ENCODE measurements around the gene MRPL37. TPM values are rescaled to one million over a fixed set of nuclear protein-coding genes. Genes with fewer than 3 reads are reported as not detected.

MRPL37 gene
- total and polyA plus RNA-seq, 4 donors, result 18.2 to 49.9 (median 37.1) TPM

DNA sequence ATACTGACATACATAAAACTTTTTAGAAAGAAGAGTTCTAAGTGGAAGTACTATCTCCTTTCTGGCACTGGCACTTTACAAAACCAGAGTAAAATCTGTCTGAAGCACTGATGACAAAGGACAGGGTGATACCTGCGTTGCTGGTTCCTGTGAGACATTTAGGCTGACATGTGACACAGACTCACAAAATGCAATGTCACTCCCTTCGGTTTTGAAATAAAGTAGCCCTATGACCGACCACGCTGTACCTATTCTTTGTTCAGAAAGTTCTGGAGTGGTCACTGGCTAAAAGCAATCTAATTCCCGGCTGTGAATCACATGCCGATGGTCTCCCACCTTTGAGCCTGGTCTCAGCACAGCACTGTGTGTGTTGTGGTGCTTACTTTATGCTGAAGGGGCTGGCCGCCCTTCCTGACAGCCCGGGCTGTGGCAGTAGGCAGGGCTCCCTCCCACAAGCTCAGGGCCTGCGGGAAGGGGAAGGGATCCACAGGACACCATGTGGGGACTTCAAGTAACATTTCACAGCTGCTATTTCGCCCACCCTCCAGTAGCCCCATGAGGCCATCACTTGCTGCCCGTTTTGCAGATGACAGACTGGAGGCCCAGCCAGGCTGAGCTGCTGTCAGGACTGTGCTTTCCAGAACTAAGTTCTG, 48.0 kb downstream of the MRPL37 start:
- Histone ChIP-seq H3K4me3 (ENCODE audit: low read length in 2 of 2) (no peak overlapping the region), H3K4me1 (ENCODE audit: control insufficient read depth in 1 of 2, insufficient read depth in 2 of 2, low read length in 2 of 2) (no peaks in the 10 kb centered on the region), H3K36me3 (ENCODE audit: control insufficient read depth in 1 of 2, insufficient read depth in 2 of 2, low read length in 1 of 2) (peaks cover 0 to under 1% of the 10 kb centered on the region in 2 donors), H3K27ac (ENCODE audit: low read depth in 1 of 2, low read length in 2 of 2) (no peak overlapping the region), H3K27me3 (ENCODE audit: control insufficient read depth in 1 of 2, insufficient read depth in 2 of 2, low read length in 1 of 2) (no peaks in the 10 kb centered on the region), H3K9me3 (ENCODE audit: control insufficient read depth, low read length) (no peaks in the 10 kb centered on the region)
- no peak for DNase-seq
- WGBS, 2 donors, result 89% methylated on average over 11 of the region's 11 CpGs
- intact Hi-C loops (cut with DNase I), result no loop called here
- no peak for ATAC-seq (ENCODE audit: low FRiP score)

DNA sequence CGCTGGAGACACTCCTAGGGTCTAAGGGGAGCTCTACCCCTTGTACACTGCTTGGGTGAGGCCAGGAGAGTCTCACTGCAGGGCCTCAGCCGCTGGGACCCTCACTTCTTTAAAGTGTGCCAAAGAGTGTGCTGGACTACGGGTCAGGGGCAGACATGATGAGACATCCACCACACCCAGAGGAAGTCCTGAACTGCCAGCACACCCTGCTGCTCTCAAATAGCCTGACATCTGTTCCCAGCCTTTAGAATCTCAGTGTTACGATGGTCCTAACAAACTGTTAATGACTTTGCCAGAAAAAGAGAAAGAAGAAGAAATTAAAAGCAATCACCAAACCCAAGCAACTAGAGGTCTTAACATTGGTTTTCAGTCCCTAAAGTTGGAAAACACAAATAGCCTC, 49.0 kb downstream of the MRPL37 start:
- H3K36me3 ChIP-seq (ENCODE audit: control insufficient read depth in 1 of 2, insufficient read depth in 2 of 2, low read length in 1 of 2), result no peaks in the 10 kb centered on the region
- no peaks in the 10 kb centered on the region for H3K4me1 ChIP-seq (ENCODE audit: control insufficient read depth in 1 of 2, insufficient read depth in 2 of 2, low read length in 2 of 2)
- no peak for ATAC-seq (ENCODE audit: low FRiP score)
- intact Hi-C loops (cut with DNase I), result no loop called here
- 89 to 94% methylated on average over 4 of the region's 4 CpGs for WGBS, 2 donors
- H3K27me3 ChIP-seq (ENCODE audit: control insufficient read depth in 1 of 2, insufficient read depth in 2 of 2, low read length in 1 of 2), result no peaks in the 10 kb centered on the region
- no peaks in the 10 kb centered on the region for H3K9me3 ChIP-seq (ENCODE audit: control insufficient read depth, low read length)
- no peak for DNase-seq
- H3K27ac ChIP-seq (ENCODE audit: low read depth in 1 of 2, low read length in 2 of 2), result no peak overlapping the region
- H3K4me3 ChIP-seq (ENCODE audit: low read length in 2 of 2), result no peak overlapping the region

DNA sequence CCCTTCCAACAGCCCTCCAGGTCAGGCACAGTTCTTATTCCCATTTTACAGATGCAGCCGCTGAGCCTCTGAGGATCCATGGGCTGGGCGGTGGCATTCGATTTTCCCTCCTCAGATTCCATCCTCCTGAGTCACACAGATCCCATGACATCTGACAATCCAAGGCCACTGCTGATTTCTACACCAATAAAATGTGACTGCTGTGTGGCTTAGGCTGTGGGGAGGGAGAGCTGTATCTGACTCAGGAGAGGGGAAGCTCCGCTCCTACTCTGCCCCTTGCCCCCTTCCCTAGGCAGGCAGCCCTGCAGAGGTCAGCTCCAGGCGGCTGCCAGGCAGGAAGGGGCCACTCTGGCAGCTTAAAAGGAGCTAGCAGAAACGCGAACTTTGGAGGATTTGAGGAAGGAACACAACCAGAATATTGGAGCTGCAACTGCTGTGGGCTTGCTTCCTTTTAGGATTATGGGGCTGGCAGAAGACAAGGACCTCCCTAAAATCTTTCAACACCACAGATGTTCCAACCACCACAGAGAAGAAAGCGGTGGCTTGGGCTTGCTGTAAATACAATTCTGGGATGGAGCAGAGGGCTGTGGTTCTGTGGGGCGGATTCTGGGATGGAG, 50.0 kb downstream of the MRPL37 start:
- H3K27me3 ChIP-seq (ENCODE audit: control insufficient read depth in 1 of 2, insufficient read depth in 2 of 2, low read length in 1 of 2), result no peaks in the 10 kb centered on the region
- ATAC-seq (ENCODE audit: low FRiP score) (peak; percentile 39), DNase-seq (no peak)
- WGBS, 2 donors, result 57 to 66% methylated on average over 9 of the region's 9 CpGs
- H3K27ac ChIP-seq (ENCODE audit: low read depth in 1 of 2, low read length in 2 of 2), result no peak overlapping the region
- H3K9me3 ChIP-seq (ENCODE audit: control insufficient read depth, low read length), result no peaks in the 10 kb centered on the region
- H3K4me1 ChIP-seq (ENCODE audit: control insufficient read depth in 1 of 2, insufficient read depth in 2 of 2, low read length in 2 of 2), result no peaks in the 10 kb centered on the region
- intact Hi-C loops (cut with DNase I), result no loop called here
- H3K4me3 ChIP-seq (ENCODE audit: low read length in 2 of 2), result no peak overlapping the region
- H3K36me3 ChIP-seq (ENCODE audit: control insufficient read depth in 1 of 2, insufficient read depth in 2 of 2, low read length in 1 of 2), result no peaks in the 10 kb centered on the region

DNA sequence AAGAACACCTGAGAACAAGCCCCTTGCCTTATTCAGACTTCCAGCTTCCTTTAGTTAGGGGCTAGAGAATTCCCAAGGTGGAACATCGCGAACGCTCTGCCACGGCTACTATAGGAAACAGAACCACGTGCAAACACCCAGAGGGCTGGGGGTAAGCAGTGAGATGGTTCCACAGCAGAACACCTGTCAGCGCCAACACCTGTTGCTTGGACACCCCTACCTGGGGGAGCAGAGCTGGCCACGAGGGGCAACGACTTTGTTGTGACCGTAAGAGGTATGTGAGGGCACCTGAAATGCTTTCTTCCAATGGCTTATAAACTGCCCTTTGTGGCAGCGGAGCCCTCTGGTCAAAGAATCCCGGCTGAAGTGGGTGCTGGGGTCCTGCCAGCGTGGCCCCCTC, 50.7 kb downstream of the MRPL37 start:
- 93 to 94% methylated on average over 12 of the region's 12 CpGs for WGBS, 2 donors
- Histone ChIP-seq H3K36me3 (ENCODE audit: control insufficient read depth in 1 of 2, insufficient read depth in 2 of 2, low read length in 1 of 2) (no peaks in the 10 kb centered on the region), H3K9me3 (ENCODE audit: control insufficient read depth, low read length) (no peaks in the 10 kb centered on the region), H3K4me1 (ENCODE audit: control insufficient read depth in 1 of 2, insufficient read depth in 2 of 2, low read length in 2 of 2) (no peaks in the 10 kb centered on the region), H3K27me3 (ENCODE audit: control insufficient read depth in 1 of 2, insufficient read depth in 2 of 2, low read length in 1 of 2) (no peaks in the 10 kb centered on the region), H3K27ac (ENCODE audit: low read depth in 1 of 2, low read length in 2 of 2) (no peak overlapping the region), H3K4me3 (ENCODE audit: low read length in 2 of 2) (no peak overlapping the region)
- intact Hi-C loops (cut with DNase I), result no loop called here
- ATAC-seq (ENCODE audit: low FRiP score) (no peak), DNase-seq (no peak)

DNA sequence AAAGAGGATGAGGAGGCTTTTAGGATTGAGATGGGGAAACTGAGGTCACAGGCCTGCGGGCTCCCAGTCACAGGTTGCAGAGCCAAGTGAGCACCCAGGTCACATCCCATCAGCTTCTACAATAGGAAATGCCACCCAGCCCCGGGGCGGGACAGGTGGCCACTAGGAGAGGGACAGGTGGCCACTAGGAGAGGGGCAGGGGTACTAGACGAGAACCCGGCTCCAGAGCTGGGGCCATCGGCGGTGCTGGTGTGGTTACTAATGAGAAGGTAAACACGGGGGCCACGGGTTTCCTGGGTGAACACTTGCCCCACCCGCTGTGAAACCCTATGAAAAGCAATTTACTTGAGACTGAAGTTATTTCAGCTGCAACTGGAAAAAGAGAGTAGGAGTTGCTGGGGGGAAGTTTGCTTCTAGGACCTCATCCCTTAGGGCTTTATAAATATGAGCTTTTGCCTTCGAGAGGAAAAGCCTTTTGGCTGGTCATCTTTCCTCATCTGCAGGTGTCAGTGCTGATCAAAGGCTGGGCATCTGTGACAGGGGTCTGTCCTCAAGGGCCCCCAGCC, 52.5 kb downstream of the MRPL37 start:
- DNase-seq (no peak), ATAC-seq (ENCODE audit: low FRiP score) (no peak)
- intact Hi-C loops (cut with DNase I), result no loop called here
- Histone ChIP-seq H3K27ac (ENCODE audit: low read depth in 1 of 2, low read length in 2 of 2) (no peak overlapping the region), H3K9me3 (ENCODE audit: control insufficient read depth, low read length) (no peaks in the 10 kb centered on the region), H3K27me3 (ENCODE audit: control insufficient read depth in 1 of 2, insufficient read depth in 2 of 2, low read length in 1 of 2) (no peaks in the 10 kb centered on the region), H3K4me3 (ENCODE audit: low read length in 2 of 2) (no peak overlapping the region), H3K36me3 (ENCODE audit: control insufficient read depth in 1 of 2, insufficient read depth in 2 of 2, low read length in 1 of 2) (no peaks in the 10 kb centered on the region), H3K4me1 (ENCODE audit: control insufficient read depth in 1 of 2, insufficient read depth in 2 of 2, low read length in 2 of 2) (no peaks in the 10 kb centered on the region)
- 88 to 89% methylated on average over 11 of the region's 11 CpGs for WGBS, 2 donors

DNA sequence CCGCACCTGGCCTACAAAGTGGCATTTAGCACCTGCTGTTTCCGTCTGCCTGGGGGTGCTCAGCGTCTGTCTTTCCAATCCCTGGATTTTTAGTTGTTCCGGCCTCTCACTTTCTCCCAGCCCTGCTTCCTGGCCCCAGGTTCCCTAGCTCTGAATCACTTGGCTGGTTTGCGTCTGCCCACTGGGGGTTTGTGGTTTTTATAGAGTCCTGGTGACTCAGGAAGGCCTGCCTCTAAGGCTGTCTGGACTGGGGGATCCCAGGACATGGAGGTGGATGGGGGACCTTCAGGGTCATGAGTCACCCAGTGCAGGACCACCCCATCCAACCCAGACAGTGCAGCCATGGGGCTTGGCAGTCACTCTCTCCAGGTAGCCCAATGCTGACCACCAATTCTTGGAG, 53.5 kb downstream of the MRPL37 start:
- H3K9me3 ChIP-seq (ENCODE audit: control insufficient read depth, low read length), result no peaks in the 10 kb centered on the region
- no peaks in the 10 kb centered on the region for H3K36me3 ChIP-seq (ENCODE audit: control insufficient read depth in 1 of 2, insufficient read depth in 2 of 2, low read length in 1 of 2)
- DNase-seq, result no peak
- no peaks in the 10 kb centered on the region for H3K27me3 ChIP-seq (ENCODE audit: control insufficient read depth in 1 of 2, insufficient read depth in 2 of 2, low read length in 1 of 2)
- no peaks in the 10 kb centered on the region for H3K4me1 ChIP-seq (ENCODE audit: control insufficient read depth in 1 of 2, insufficient read depth in 2 of 2, low read length in 2 of 2)
- 70 to 72% methylated on average over 5 of the region's 5 CpGs for WGBS, 2 donors
- no peak overlapping the region for H3K4me3 ChIP-seq (ENCODE audit: low read length in 2 of 2)
- H3K27ac ChIP-seq (ENCODE audit: low read depth in 1 of 2, low read length in 2 of 2), result no peak overlapping the region
- ATAC-seq (ENCODE audit: low FRiP score), result no peak
- intact Hi-C loops (cut with DNase I), result no loop called here

DNA sequence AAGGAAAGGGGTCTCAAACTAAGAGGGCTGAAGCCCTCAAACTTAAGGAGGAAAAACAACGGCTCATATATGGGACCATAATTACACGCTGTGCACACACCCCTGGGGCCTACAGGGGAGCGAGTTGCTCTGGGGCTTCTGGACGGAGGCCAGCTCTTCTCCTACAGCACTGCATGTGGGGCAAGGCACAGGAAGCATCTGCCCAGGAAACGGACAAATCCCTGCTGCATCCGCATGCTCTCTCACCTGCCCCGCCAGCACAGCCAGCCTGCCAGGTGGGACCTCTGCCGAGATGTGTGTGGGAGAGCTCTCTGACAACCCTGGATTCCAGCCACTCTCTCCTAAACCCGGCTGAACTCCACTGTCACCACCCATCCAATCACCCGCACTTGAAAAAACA, 54.1 kb downstream of the MRPL37 start:
- Histone ChIP-seq H3K4me3 (ENCODE audit: low read length in 2 of 2) (no peak overlapping the region), H3K4me1 (ENCODE audit: control insufficient read depth in 1 of 2, insufficient read depth in 2 of 2, low read length in 2 of 2) (no peaks in the 10 kb centered on the region), H3K27me3 (ENCODE audit: control insufficient read depth in 1 of 2, insufficient read depth in 2 of 2, low read length in 1 of 2) (no peaks in the 10 kb centered on the region), H3K27ac (ENCODE audit: low read depth in 1 of 2, low read length in 2 of 2) (no peak overlapping the region), H3K36me3 (ENCODE audit: control insufficient read depth in 1 of 2, insufficient read depth in 2 of 2, low read length in 1 of 2) (no peaks in the 10 kb centered on the region), H3K9me3 (ENCODE audit: control insufficient read depth, low read length) (no peaks in the 10 kb centered on the region)
- WGBS, 2 donors, result 81 to 86% methylated on average over 10 of the region's 10 CpGs
- ATAC-seq (ENCODE audit: low FRiP score) (no peak), DNase-seq (no peak)
- intact Hi-C loops (cut with DNase I), result no loop called here

DNA sequence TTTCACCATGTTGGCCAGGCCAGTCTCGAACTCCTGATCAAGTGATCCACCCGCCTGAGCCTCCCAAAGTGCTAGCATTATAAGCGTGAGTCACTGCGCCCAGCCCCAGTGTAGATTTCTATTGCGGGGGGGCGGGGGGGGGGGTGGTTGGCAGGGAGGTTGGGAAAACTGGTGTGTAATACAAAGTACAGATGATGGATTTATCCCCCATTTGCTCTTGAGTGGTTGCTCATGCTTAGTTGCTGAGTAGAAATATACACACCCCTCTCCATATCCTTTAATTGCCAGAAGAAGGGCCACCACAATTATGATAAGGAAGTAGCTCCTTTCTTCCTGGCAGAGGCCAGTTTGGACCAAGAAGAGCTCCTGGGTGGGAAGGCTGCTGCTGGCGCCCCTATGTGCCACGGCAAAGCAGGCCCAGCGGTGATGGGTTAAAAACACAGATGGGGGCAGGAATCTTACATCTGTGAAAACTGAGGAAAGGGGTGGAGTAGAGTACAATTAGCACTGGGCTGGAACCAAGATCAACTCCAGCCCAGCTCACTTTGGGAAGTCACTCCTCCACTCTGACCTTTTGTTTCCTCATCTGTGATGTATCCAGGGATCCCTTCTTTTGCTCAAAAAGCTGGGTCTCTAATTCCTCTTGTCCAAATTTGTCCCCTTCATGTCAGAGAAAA, 55.2 kb downstream of the MRPL37 start:
- Histone ChIP-seq H3K27ac (ENCODE audit: low read depth in 1 of 2, low read length in 2 of 2) (no peak overlapping the region), H3K27me3 (ENCODE audit: control insufficient read depth in 1 of 2, insufficient read depth in 2 of 2, low read length in 1 of 2) (no peaks in the 10 kb centered on the region), H3K9me3 (ENCODE audit: control insufficient read depth, low read length) (no peaks in the 10 kb centered on the region), H3K4me3 (ENCODE audit: low read length in 2 of 2) (no peak overlapping the region), H3K4me1 (ENCODE audit: control insufficient read depth in 1 of 2, insufficient read depth in 2 of 2, low read length in 2 of 2) (no peaks in the 10 kb centered on the region), H3K36me3 (ENCODE audit: control insufficient read depth in 1 of 2, insufficient read depth in 2 of 2, low read length in 1 of 2) (no peaks in the 10 kb centered on the region)
- intact Hi-C loops (cut with DNase I), result no loop called here
- ATAC-seq (ENCODE audit: low FRiP score) (no peak), DNase-seq (no peak)
- 92 to 93% methylated on average over 9 of the region's 9 CpGs for WGBS, 2 donors

Data from aorta (tissue), 5 donors.